NCI-H1048 (cell line): Measurements from ENCODE around the gene NEGR1.

Experiments used
- DNase-seq: peaks from one replicate; lab custom pipeline; 2025; lab: John Stamatoyannopoulos, UW

NEGR1 gene

GRCh38 chr1:72023063-72023930 lies 259.0 kb downstream of the NEGR1 start:
- DNase-seq, result no peak

GRCh38 chr1:72018562-72018961 lies 263.8 kb downstream of the NEGR1 start:
- DNase-seq, result no peak

GRCh38 chr1:72015006-72015405 lies 267.3 kb downstream of the NEGR1 start:
- no peak for DNase-seq

- DNase-seq, result no peak
These were observed 269.2 kb downstream of the NEGR1 start for GRCh38 chr1:72013161-72013560.

GRCh38 chr1:72011721-72012120 lies 270.6 kb downstream of the NEGR1 start:
- no peak for DNase-seq

- DNase-seq, result no peak
These were observed 272.3 kb downstream of the NEGR1 start for GRCh38 chr1:72010094-72010431.

GRCh38 chr1:72009173-72010093 lies 272.9 kb downstream of the NEGR1 start:
- DNase-seq, result no peak

- DNase-seq, result no peak
These were observed 275.0 kb downstream of the NEGR1 start for GRCh38 chr1:72007312-72007711.

- no peak for DNase-seq
These were observed 276.2 kb downstream of the NEGR1 start for GRCh38 chr1:72006092-72006491.

- DNase-seq, result no peak
These were observed 279.2 kb downstream of the NEGR1 start for GRCh38 chr1:72003092-72003491.

- no peak for DNase-seq
These were observed 281.5 kb downstream of the NEGR1 start for GRCh38 chr1:72000809-72001208.

- DNase-seq, result no peak
These were observed 287.7 kb downstream of the NEGR1 start for GRCh38 chr1:71994646-71995045.

- no peak for DNase-seq
These were observed 295.2 kb downstream of the NEGR1 start for GRCh38 chr1:71987181-71987580.

GRCh38 chr1:71986160-71986559 lies 296.2 kb downstream of the NEGR1 start:
- DNase-seq, result no peak

GRCh38 chr1:71980556-71980955 lies 301.8 kb downstream of the NEGR1 start:
- DNase-seq, result no peak

- no peak for DNase-seq
These were observed 302.5 kb downstream of the NEGR1 start for GRCh38 chr1:71979882-71980281.

GRCh38 chr1:71967670-71968069 lies 314.7 kb downstream of the NEGR1 start:
- no peak for DNase-seq

GRCh38 chr1:71964188-71964587 lies 318.2 kb downstream of the NEGR1 start:
- no peak for DNase-seq

- no peak for DNase-seq
These were observed 325.6 kb downstream of the NEGR1 start for GRCh38 chr1:71956613-71957285.

GRCh38 chr1:71950579-71950978 lies 331.8 kb downstream of the NEGR1 start:
- no peak for DNase-seq

GRCh38 chr1:71949681-71950080 lies 332.7 kb downstream of the NEGR1 start:
- no peak for DNase-seq

GRCh38 chr1:71948561-71948960 lies 333.8 kb downstream of the NEGR1 start:
- no peak for DNase-seq

GRCh38 chr1:71944006-71944405 lies 338.3 kb downstream of the NEGR1 start:
- no peak for DNase-seq
